ENCODE data around the gene DNAJC1.

DNAJC1 gene

DNA sequence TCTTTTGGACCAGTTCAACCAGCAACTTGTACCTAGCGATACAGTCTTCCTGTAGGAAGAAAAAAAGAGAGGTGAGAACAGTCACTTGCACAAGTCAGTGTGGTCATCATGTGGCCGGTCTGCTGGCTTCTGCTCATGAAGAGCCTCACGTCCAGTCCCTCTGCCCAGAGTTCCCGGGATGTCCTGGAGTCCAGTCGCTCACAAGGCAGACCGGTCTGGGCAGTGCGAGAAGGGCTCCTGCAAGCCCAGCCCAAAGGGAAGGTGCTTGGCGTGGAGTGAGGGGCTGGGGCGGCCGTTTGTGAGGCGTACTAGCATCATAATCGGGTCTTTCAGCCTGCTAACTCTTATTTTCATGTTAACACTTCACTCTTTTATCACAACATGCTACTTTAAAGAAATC lies 246.8 kb downstream of the DNAJC1 start:
- DNase-seq: peak; percentile 80

DNA sequence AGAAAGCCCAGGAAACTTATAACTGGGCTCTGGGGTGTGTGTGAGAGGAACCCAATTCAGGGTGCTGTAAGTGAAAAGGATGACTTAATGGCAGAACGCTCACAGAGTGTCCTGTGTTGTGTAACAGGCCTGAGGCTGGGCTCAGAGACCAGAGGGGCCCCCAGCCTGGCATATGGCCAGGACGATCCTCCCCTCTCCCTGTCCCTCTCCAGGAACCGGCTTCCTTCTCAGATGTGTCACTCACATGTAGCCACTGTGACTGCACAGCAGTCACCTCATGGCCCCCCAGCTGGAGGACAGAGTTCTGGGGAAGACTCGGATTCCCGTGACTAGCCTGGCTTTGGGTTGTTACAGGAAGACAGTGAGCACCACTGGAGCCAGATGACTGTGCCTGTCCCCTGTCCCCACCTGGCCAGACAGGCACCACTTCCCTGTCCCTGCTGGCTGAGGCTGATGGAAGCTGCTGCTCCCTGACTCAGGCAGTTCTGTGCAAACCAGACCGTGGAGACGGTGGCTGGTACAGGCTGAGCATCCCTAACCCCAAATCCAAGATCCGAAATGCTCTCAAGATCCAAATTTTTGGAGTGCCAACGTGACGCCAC lies 249.0 kb downstream of the DNAJC1 start:
- no peak for DNase-seq

DNA sequence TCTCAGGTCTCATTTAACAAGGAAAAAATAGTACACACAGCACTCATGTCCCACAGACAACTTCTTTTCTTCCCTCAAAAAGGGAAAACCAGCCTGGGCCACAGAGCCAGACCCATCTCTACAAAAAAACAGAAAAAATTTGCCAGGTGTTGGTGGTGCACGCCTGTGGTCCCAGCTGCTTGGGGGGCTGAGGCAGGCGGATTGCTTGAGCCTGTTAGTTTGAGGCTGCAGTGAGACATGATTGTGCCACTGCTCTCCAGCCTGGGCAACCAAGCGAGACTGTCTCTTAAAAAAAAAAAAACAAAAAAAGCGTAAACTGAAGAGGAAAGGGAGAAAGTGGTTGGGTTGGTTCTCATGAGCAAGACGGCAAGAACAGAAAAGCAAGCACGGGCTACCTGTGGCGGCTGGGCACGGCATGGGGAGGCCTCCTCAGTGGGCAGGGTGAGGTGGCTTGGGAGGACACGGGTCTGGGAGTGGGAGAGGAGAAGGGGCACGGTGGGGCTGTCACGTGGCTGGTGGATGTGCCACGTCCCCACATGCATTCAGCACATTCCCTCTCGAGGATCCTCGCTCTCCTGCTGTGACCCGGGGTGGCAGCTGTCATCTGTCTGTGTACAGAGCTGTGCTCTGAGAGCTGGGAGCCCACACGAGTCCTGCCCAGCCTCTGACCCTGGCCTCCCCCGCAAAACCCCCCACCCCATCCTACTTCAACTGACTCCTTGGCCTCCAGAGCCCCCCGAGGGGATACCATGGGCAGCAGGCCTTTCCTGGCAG lies 249.8 kb downstream of the DNAJC1 start:
- DNase-seq: no peak

DNA sequence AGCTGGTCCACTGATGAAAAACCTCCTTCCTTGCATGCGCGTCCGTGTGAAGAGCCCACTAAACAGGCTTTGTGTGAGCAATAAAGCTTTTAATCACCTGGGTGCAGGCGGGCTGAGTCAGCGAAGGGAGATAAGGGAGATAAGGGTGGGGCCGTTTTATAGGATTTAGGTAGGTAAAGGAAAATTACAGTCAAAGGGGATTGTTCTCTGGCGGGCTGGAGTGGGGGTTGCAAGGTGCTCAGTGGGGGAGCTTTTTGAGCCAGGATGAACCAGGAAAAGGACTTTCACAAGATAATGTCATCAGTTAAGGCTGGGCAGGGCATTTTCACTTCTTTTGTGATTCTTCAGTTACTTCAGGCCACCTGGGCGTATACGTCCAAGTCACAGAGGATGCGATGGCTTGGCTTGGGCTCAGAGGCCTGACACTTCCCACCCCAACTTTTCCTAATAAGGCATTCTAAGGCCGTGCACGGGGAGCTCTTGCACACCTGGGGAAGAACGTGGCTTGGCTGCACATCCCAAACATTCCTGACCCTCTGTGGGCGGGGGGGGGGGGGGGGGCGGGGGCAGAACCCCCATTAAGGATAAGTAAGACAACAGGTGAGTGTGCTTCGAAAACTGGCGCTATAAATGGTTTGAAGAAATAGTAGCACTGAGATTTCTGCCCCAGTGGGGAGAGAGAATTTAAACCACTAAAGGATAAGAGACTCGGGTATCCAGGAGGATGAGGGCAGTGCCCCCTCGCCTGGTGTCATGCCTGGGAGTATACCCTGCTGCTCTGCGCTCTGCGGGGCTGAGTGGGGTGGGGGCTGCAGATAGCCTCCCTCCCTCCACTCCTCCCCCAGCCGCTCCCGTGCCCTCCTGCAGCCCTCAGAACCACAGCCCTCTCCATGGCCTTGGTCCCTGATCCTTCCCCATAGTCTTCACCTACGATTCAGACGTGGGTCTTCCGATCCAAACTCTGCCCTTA lies 251.9 kb downstream of the DNAJC1 start:
- DNase-seq: no peak

DNA sequence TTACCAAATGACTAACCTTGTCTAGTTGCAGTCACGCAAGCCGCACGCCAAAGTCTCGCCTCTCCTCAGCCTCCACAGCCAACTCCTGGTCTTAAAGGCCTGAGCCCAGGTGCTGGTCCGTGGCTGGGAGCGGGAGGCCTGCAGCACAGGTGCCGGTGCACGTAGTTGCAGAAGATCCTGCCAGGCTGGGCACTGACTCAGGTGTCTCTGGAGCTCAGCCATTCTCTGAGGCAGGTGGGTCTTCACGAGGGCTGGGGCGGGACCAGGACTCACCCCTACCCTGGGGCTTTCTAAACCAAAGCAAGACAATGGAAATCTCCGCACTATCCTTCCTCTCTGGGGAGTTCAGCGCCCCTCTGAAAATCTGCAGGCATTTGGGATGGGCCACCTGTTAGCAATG lies 253.1 kb downstream of the DNAJC1 start:
- no peak for DNase-seq

DNA sequence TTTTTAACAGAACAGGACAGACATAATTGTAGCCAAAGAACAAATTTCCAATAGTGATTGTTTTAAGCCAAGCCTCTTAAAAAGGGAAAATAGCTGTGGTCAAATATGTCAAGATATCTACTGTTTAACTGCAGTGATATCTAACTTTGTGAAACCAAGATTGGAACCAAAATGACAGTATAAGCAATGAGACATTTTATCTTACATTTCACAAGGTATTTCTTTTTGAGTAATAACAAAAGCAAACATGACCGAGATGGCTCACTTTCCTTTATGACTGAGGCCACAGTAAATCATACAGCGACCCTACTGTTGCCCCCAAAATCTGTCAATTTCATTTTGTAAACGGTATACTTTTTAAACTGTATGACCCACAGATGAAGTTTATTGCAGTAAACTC lies 253.7 kb downstream of the DNAJC1 start:
- DNase-seq: no peak

DNA sequence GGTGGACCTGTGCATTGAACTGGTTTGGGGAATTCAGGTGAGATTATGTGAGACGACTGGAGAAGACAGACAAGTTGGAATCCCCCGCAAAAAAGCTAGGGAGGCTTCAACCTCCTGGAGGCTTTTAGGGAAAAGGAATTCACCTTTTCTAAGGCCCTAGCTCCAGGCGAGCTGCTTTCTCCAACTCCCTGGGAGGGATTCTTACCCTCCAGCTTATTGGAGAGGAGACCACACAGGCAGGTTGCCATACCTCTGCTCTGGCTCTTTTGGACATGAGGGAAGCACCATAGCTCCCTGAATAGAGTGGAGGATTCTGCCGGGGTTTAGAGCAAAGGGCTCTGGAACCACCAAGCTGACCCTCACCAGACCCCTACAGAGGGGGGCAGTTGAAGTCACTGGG lies 255.7 kb downstream of the DNAJC1 start:
- DNase-seq: no peak

DNA sequence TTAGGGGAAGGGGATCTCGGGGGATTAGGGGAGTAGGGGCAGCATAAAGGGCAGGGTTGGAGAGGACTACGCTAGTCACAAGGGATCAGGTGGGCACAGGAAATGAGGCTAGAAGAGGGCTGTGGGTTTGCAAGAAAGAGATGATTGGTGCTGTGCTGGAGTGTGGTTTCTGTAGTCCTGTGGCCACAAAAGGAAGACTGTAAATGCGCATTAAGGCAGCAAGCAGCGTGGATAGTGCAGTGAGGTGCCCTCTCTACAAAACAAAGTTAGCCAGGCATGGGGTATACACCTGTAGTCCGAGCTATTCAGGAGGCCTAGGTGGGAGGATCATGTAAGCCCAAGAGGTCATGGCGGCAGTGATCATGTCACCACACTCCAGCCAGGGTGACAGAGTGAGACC lies 257.4 kb downstream of the DNAJC1 start:
- DNase-seq: no peak

DNA sequence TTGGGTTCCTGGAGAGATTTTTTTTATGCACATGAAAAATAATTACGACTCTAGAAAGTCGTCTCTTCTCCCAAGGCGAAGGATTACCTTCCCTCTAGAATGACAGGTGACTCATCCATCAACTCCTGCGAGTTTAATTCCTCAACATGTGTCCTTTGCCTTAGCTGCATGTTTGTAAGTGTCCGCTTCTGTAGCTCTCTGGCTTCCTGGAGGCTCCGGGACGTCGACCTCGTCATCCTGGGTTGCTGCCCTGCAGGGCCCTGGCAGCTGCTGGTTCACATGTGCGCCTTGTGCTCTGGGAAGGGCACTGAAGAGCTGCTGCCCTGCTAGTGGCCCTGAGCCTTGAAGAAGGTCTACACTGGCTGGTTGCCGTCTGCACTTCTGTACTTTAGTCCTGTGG lies 259.3 kb downstream of the DNAJC1 start:
- no peak for DNase-seq

DNA sequence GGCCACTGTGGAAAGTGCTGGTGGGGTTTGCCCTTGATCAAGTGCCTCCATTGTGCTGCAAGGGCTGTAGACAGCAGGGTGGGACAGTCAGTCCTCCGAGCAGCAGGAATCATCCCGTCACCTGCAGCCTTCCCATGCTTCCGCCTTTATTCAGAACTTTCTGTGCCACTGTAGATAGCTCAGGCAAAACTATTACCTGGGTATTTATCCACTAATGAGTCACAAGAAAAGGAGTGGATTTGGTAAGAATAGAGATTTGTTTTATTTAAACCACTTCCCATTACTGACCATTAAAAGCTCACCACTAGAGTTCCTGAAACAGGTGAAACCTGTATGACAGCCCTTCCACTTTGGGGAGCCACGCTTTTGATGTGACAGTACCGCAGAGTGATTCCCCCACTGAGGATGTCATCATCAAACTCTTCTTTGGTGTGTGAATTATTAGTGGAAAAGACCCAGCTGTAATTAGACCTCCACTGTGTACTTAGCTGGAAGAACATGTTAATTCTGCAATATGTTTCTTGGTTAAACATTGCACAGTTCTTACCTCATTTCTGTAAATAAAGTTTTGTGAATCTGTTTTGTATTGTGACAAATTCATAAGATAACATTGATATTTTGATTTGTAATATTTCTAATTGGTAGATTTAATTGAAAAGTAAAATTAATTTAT lies 260.7 kb downstream of the DNAJC1 start:
- no peak for DNase-seq

DNA sequence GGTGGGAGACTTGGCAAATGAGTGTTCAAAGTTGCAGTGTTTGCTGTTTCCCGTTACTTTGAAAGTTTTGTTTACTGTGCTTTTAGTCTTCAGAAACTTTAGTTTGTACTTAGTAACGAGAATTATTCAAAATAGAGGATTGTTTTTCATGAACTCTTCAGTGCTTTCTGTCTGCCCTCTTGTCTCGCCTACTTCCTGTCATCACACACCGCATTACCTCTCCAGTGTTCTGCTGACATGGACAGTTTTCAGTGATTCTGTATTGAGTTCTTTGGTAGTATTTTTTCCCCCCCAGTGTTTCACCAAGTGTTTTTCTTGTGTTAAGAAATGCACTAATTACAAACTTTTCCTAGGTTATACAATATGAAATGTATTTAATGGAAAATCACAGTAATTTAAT lies 262.5 kb downstream of the DNAJC1 start:
- DNase-seq: no peak

DNA sequence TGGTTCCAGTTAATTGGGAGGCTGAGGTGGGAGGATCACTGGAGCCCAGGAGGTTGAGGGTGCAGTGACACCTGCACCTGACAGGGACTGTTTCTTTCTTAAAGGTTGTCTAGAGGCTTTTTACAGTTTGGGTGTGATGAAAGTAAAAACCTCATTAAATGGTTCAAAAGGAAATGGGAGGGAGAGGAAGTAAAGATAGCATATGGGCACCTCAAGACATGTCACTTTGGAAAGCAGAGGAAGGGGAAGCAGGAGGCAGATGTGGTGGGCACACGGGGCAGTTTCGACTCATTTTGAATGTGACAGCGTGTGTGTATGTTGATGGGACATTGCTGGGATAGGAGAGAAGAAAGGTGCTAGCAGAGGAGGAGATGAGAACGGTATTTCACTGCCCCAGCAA lies 266.4 kb downstream of the DNAJC1 start:
- no peak for DNase-seq

DNA sequence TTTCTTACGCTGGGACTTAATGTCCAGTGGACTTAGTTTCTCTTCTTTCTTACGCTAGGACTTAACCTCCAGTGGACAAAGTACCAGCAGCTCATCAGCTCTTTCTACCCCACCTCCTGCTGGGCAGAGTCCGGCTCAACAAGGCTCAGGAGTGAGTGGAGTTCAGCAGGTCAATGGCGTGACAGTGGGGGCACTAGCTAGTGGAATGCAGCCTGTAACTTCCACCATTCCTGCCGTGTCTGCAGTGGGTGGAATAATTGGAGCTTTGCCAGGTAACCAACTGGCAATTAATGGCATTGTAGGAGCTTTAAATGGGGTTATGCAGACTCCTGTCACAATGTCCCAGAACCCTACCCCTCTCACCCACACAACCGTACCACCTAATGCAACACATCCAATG lies 269.8 kb downstream of the DNAJC1 start:
- DNase-seq: no peak

DNA sequence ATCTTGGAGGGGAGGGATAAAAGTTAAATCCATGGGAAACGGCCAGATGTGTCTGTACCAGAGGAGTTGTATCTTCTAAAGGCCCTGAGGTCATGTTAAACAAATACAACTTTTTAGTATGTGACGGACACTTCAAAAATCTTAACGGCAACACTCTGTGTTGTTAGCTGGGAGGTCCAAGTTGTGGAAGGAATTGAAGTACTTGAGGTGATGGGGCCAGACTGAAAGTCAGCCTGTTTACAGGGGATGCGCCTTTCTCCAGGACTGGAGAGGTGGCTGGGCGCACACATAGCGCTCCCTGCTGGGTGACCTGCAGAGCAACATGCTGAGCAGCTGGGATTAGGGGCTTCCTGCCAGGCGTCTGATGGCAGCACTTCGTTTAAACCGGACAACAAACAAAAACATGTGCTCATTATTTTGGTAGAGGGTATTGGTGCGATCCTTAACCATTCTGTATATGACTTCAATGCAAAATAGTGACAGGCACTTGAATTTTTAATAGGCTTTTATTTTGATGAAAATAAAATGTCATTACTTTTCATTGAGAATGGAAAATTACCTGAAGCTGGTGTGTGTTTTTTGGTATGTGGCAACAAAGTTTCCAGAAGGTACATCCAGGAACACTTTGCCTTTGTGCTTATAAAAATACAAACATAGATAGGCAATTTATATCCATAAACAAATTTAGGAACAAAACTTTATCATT lies 271.3 kb downstream of the DNAJC1 start:
- peak; percentile 91 for DNase-seq

DNA sequence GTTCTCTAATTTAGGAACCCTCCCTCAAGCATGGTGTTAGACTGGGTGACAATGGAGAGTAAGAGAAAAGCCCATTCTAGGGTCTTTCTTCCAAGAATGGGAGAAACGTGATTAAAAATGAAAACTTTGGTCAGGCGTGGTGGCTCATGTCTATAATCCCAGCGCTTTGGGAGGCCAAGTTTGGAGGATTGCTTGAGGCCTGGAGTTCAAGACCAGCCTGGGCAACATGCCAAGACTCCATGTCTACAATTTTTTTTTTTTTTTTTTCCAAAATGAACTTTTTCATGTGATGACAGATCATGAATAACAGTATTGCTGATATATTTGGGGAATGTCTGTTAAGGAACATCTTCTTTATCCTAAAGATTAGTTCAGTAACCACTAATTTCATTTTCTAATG lies 274.9 kb downstream of the DNAJC1 start:
- no peak for DNase-seq

DNA sequence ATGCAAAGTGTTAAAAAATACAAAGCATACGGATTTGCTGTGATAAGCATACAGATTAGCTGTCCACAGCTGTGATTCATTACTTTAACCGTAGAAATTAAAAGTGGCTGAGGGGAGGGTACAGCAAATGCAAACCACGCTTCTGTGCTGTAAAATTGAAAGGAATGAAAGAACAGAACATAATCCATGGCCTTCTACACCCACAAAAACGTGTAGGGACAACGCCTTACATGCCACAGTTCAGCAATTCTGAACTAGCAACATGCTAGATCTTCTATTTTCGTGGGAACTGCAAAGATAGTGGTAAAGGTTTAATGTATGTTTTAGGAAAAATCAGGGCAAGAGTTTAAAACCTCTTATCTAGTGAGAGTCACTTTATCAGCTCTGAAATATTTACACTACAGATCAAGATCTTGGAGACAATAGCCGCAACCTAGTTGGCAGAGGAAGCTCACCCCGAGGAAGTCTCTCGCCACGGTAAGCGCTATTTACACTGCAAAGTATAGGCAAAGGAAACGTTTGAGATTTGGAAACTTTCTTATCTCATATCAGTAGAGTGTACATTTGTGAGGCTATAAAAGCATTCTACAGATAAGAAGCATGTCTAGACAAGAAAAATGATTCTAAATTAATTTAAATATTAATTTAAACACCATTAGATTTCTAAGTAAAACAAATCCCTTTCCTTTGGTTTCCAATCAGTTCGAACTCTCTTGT lies 275.9 kb downstream of the DNAJC1 start:
- DNase-seq: no peak

DNA sequence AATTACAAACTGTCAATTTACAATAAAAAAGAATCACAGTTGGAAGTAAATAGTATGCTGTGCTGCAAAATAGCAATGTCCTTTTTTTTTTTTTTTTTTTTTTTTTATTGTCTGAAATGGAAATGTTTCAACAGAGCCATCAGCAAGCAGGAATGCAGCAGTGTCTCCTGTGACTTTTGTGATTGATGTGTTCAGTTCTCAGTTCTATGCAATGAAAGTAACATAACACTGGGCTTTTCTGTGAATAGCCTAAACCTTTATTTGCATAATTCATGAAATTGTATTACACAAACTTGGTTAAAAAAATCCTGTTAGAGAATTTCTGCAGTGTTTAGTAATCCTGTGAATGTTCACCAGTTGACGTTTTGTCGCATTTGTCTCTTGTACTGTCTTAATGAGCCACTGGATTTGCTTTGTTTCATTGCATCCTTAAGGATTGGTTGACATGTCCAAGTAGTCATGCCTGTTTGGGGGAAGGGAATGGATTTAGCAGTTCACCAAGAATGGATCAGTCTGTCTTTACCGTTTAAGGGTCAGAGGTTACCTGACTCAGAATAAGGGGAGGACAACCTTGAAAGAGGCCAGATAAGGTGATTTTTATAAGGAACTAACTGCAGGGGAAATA lies 276.8 kb downstream of the DNAJC1 start:
- no peak for DNase-seq

DNA sequence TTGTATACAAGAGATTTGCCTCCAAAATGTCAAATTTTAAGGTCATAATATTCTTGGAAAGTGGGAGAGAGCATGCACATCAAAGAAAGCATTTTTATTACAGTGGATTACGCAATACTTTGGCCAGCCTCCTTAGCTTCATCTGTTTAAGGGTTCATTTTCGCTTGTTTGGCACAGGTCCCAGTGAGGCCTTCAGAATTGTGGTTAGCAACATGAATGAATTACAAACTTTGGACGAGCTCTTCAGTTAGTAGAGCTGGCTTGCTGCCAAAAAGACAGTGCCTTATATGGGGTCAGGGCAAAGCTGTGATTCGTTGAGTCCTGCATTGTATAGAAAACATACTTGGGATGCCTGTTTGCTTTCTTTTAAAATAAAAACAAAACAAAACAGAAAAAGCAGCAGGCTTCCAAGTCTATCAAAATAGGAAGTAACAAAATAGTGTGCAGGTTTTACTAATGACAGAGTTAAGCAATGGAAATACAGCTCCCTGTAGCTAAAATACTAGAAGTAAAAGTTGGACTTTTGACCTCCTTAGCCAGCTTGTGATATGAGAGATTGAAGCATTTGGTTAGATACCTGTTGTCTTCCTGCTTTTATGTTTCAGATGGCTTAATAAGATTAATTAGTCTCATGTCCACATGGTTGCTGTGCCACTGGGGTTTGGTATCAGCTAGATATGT lies 278.7 kb downstream of the DNAJC1 start:
- DNase-seq: no peak

DNA sequence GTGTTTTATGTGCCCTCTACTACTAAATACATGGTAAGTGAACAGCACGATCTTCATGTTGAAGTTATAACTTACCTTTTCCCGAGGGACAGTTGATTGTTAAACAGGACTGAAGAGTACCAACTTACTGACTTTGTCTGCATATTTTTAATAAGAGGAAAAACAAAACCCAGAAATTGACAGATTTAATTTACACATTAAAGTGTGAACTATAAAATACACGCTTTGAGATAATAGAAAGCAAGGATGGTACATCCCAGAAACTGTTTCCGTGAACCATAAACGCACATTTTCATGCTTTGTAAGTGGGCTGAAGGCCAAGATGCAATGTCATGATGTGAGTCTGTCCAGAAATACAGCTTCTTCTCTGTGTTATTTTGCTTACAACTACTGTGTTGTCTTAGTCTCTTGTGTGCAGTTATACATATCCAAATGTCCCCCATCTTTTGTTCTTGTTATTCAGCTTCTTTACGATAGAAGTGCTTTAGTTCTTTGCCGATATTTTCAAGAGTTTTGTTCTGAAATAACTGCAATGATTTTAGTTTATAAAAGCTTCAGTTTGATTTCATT lies 279.4 kb downstream of the DNAJC1 start:
- DNase-seq: no peak

DNA sequence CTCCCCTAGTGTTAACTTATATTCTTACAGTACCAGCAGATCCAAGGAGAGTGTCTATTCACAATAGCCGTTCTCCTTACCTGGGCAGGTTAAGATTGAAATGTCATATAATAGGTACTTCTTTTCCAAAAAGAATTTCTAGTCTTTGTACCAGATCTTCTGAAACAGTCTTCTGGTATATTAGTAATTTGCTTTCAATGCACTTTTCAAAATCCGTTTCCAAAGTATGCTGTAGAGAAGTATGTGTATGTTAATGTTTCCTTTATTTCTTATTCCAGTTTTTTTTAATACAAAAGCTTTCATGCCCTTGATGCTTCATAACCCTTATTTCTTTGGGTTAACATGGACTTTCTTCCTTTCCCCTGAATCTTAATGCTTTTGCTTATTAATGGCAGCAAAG lies 281.3 kb downstream of the DNAJC1 start:
- no peak for DNase-seq
